T-helper 9 cell (primary cell): ENCODE data around the gene HOXB4.

ENCODE experiments used
- DNase-seq: peaks from one replicate; pipeline ENCODE4 v3.0.0-alpha.2; 2020

Gene HOXB4

DNA sequence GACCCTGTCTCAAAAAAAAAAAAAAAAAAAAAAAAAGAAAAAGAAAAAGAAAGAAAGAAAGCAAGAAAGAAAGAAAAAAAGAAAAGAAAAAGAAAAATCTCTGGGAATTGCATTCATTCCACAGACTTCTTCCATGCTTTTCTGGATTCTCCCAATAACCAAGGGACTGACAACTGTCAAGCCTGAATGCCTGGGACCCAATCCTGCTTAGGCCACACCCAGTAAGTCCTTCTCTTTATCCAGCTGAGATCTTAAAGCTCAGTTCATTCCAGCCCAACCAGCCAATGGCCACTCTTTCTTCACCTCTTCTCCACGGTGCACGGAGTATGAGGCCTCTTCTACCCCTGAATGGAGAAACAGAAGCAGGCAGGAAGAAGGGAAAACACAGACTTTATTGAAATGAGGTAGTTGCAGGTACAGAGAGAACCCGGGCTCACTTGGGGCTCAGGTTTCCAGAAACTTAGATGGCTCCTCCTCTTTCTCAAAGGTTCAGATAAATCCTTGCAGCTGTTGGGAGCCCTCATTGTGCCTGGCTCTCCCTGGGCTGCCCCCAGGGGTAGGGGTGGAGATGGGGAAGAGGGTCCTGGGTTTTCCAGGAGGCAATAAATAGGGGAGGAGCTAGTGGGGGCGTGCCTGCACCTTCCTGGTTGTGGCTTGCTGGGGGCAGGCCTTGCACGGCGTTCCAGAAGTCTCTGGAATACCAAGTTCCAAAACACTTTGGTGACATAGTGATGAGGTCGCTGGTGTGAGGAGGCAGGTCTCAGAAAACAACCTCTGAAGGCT is 49.8 kb downstream of the HOXB4 start:
- no peak for DNase-seq

DNA sequence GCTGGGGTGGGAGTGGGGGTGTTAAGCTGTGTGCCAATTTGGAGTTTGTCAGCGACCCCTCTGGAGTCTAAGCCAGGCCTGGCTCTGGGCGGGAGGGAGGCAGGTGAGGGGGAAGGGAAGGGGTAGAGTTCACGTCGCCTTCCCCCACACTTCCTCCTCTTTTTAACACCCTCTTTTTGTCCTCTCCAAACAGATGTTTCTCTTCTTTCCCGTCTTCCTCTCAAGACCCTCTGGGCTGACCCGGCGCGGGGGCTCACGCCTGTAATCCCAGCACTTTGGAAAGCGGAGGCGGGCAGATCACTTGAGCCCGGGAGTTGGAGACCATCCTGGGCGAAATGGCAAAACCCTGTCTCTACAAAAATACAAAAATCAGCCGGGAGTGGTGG is 50.6 kb downstream of the HOXB4 start:
- DNase-seq, result no peak

DNA sequence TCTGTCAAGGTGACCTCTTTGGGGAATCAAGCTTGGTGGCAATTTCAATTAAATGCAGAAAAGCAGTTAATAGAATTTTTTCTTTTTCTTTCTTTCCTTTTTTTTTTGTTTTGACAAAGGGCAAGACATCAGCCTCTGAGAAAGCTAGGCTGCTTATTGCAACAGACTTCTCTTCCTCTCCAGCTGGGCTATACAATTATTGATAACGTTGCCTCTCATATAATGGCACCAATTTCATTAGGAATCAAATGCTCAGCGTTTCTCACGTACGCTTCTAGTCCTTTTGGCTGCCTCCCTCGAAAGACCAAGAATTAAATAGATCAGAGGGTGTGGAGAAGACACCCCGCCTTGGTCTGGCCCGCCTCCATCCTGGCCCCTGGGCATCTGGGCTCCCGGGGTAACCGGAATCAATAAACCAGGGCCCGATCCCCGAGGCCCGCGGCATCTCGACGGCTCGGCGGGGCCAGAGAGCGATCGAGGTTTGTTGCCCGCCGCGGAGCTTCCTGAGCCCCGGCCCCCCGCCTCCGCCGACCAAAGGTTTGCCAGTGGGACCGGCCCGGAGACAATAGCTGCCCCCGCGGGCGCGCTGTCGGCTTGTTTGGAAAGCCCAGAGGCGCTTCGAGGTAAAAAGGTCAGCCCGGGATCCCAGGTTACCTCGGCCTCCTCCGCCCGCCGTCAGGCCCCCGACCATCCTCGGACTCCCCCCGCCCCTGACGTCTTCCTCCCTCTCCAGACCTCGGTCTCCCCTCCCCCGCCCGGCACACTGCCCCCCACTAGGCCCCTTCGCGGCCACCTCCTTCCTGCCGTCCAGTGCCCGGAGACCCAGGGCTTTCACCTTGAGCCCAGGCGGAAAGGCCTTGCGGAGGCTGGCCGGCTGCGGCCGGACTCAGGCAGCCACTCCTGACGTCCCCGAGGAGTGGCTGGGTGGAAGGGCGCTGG is 51.3 kb downstream of the HOXB4 start:
- no peak for DNase-seq
